CD4-positive, alpha-beta T cell treated with Interleukin-1 beta for 1 hour (primary cell): Measurements from ENCODE around the gene GLIS2.

Source experiments
- DNase-seq, 2 donors: peaks; one replicate each; pipeline ENCODE4 v3.0.0-alpha.2; 2020 to 2022

GLIS2 gene

DNA sequence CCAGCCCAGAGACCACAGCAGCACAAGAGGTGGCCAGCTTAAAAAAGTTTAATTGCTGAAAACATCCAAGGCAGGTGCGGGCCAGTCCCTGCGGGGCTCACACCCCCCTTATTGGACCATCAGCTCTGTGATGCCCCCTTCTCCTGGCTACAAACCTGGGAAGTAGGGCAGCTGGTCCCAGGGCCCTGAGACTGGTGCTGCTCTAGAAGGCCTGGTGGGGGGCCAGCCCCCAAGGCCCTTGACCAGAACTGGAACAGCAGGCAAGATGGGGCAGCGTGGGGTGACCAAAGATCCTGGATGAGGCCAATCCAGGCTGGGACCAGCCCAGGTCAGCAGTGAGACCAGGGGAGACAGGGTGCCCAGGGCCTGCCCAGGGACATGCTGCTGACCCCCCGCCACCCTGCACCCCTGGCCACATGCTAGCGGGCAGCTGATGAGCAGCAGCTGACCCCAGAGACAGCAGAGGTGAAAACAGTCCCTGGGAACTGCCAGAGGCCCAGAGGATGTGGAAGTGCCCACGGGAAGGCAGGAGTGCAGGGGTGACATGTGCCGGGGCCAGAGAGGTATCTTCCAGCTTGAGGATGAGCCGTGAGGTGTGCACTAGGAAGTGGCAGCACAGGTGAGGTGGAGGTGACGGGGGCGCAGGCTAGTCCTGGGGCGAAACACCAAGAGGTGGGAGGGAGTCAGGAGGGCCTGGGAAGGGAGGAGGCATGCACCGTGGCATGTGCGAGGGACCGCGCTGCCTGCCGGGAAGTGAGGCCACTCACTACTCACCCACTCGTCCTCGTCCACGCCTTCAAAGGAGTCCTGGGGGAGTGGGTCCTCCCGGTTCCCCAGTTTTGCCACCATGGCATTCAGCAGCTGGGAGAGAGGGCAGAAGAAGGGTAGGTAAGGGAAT lies 38.9 kb downstream of the GLIS2 start:
- DNase-seq, result no peak

DNA sequence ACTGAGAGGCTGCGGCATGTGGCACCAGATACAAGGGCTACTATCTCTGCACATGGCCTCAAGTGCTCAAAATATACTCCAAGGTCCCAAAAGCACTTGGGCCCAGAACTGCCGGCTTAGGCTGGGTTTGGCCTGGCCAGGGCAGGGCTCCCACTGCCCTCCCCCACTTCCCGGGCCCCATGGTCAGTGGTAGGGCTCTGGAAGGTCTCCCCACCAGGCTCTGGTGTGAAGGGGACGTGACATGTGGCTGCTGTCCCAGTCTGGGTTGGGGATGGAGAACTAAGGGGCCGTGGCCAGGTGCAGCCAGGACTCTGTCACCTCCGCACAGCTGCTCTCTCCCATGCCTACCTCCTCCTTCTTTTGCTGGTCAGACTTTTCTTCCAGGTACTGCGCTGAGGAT lies 41.0 kb downstream of the GLIS2 start:
- DNase-seq, result no peak

DNA sequence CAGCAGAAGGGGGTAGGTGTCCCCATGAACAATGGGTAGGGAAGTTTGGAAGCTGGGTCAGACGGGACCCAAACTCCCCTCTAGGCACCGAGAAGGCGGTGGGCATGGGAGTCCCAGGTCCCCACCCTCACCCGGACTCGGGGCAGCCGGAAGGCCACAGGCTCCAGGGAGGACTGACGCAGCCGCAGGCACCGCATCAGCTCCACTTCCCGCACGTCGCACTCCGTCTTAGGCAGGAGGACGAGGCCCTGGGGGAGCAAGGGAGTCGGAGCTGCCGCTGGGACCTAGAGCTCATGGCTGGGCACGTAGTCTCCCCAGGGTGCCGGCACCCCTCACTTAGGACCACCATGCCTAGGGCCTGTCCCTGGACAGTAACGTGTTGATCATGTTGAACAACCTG lies 42.4 kb downstream of the GLIS2 start:
- DNase-seq, result no peak

DNA sequence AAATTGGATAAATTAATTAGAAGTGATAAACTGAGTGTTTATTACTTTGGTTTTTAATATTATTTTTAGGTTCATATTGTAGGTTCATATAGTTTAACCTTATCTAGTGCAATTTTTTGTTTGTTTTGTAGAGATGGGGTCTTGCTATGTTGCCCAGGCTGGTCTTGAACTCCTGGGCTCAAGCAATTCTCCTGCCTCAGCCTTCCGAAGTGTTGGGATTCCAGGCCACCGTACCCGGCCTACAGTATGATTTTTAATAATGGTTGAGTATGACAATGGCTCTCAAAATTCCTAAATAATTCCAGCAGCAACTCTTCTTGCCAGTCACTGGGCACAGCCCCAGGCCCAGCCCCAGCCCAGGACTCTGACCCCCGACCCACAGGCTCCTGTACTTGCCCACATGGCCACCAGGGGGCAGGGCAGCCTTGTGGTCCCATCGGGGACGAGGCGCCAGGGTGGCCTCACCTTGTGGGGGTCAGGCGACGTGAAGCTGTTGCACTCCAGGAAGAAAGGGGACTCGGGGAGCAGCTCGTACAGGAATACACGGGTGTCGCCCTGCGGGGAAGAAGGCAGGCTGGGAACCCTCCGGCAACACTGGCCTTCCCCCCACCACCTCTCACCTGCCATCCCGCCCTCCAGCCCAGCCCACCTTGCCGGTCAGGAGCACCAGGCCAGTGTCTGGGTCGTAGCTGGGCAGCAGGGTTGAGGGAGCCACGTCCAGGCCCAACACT lies 43.1 kb downstream of the GLIS2 start:
- peak; percentile 57 to 68 for DNase-seq

DNA sequence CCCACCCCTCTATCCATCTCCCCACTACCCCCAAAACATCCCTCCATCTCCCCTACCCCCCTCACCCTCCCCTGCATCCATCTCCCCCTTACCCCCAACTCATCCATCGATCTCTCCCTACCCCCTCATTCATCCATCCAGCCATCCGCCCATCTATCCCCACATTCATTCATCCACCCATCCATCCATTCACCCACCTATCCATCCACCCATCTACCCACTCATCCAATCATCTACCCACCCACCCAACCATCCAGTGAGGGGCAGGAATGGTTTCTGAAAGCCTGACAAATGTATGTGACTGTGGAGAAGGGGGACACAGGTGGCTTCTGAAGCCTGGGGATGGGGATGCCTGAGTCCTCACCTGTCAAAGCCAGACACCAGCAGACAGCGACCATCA lies 44.0 kb downstream of the GLIS2 start:
- DNase-seq, result no peak

DNA sequence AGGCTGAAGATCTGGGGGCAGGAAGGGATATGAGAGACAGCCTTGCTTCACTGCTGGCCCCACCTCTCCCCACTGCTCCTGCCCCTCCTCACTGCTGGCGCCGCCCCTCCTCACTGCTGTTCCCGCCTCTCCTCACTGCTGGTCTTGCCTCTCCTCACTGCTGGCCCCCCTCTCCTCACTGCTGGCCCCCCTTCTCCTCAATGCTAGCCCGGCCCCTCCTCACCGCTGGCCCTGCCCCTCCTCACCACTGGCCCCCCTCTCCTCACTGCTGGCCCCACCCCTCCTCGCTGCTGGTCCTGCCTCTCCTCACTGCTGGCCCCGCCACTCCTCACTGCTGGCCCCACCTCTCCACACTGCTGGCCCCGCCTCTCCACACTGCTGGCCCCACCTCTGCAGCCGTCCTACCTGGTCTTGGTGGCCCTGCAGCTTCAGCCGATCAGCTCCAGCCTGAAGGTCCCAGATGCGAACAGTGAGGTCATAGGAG lies 44.7 kb downstream of the GLIS2 start:
- no peak for DNase-seq

DNA sequence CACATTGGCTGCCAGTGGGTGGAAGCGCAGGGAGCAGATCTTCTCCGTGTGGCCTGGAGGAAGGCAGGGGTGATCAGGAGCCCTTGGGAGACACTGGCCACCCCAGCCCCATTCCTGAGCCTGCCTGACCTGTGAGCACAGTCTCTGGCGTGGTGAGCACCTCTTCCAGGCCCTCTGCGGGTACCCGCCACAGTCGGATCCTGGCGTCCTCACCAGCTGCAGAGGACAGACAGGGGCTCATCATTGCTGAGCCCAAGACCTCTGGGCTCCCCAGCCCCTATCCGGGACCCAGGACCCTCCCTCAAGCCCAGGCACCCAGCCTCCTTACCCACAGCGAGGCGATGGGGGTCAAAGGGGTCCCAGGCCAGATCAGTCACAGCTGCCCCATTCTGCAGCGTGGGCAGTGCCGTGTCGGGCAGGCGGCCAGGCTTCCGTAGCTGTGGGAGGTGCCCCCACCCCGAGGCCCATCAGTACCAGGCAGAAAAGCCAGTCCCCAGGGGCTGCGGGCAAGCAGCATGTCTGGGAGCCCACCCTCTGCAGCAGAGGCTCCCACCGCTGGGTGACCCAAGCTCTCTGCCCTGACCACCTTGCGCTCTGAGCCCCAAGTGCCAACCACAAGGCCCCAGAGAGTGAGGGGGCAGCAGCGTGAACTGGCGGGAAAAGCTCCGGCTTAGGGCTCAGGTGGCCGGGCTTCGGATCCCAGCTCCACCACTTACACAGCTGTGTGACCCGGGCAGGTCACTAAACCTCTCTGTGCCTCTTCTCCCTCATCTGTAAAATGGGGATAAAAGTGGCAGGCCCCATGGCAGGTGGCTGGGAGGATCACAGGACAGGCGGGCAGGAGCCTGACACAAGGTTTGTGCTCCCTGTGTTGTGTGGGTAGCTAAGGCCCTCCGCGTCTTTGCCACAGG lies 45.4 kb downstream of the GLIS2 start:
- DNase-seq, result no peak

DNA sequence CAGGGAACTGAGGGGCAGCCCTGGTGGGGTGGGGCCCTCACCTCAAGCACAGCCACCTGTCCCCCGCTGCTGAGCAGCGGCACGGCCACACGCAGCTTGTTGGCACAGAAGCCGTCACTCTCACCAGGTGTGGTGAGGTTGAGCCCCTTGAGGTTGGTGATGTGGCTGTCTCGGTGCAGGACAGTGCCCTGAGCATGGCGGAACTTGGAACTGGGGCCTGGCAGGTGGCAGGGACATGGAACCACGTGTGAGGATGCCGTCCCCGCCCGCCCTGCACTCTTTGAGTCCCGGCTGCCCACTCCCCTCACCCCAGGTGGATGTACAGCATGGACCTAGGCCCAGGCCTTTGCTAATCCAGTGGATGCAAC lies 46.1 kb downstream of the GLIS2 start:
- no peak for DNase-seq

DNA sequence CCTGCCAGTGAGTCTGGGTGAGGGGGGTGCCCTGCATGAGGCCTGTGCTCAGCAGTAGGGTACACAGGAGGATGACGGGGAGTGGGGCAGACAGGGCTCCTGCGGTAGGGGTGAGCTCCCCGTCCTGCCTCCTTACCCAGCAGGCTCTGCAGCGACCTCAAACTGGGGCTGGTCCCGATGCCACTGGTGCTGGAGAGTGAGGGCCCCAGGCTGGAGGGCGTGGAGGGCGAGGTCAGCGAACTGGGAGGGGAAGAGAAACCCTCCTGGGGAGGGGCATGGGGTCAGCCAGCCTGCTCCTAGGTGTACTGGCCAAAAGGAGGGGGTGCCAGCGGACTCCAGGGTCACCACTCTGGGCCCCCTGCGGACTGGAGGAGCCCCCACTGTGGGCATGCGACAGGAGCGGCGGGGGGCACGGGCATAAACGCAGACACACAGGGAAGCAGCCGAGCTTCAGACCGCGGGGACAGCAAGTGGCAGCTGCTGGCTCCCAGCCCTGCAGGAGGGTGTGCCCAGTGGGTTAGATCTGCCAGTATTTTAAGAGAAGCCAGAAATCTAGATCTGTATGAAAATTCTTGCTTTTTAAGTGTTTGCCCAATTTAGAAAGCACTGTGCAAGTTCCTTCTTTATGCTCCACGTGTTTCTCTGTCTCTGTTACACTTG lies 46.7 kb downstream of the GLIS2 start:
- DNase-seq, result no peak

DNA sequence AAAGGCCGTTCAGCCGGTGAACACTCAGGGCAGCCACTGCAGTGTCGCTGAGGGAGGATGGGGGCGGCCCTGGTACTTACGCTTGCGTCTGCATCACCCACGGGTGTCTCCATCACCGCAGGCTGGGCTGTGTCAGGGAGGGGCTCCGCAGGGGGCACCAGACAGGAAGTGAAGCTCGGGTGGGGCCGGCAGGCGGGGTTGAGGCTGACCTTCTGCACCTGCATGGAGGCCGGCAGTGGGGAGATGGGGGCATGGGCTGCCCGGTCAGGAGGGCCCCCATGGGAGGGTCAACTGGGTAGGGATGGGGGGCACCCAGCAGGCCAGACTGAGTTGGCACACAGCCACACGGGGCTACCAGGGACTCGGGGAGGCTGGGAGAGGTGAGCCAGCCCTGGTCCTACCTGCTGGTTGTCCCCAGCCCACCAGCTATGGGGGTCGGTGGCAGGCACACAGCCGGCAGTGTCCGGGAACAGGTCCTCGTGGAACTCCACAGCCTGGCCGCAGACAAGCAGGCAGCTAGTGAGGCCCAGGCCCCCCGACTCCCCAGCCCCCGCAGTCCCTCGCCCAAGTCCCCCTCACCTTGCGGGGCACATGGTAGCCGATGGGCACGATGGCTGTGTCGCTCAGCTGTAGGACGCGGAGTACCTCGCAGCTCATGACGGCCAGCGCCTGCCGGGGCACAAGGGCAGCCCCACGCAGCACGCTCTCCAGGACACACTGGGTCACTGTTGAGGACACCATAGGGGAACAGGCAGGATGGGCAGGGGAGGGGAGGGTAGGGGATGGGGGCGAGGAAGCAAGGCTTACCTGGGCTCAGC lies 48.5 kb downstream of the GLIS2 start:
- peak in 1 of 2 donors; percentile 37 for DNase-seq

DNA sequence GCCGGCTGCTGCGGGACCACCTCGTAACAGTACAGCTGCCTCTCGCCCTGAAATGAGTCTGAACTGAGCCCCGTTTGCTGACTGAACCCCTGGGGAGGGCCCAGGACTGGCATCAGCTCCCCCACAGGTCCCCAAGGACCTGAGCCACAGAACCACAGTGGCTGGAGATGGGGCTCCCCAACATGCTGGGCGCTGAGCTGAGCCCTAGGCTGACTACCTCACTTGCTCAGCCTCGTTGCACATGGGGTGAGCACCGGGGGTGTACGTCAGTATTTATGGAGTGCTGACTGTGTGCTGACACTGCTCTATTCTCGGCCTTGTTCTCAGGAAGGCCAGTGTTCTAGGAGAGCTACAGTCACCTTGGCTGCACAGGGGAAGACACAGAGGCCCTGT lies 49.1 kb downstream of the GLIS2 start:
- DNase-seq, result peak in 1 of 2 donors; percentile 60

DNA sequence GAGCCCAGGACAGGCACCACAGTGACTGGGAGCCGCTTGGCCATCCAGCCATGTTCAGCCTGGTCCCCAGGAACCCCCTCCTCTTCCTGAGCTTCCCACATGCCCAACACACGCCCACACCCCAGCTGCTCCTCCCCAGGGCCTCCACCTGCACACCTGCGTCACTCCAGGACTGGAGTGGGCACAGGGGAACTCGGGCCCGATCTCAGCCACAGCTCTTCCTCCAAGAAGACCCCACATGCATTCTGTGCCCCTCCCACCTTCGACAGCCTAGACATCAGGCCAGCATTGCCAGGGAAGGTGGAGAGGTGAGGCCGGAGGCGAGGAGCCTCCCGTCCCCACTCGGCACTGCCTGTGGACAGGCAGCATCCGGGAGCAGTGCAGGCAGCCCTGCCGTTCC lies 49.7 kb downstream of the GLIS2 start:
- no peak for DNase-seq

DNA sequence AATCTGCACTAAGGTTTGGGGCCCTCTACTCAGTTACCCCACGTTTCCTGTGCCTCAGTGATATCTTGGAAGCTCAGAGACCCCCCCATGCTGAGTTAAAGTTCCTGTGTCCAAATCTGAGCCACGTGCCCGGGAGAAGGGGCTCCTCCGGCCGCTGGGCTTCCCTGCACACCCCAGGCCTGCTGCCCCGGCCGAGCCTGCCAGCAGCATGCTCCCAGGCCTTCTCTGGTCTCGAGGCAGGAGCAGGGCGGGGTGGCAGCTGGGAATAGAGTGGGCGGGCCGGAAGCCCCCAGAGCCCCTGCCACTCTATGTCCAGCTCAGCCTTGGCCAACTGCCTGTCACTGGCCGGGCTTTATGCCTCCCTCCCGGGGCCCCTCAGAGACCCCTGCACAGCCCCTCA lies 50.1 kb downstream of the GLIS2 start:
- no peak for DNase-seq

DNA sequence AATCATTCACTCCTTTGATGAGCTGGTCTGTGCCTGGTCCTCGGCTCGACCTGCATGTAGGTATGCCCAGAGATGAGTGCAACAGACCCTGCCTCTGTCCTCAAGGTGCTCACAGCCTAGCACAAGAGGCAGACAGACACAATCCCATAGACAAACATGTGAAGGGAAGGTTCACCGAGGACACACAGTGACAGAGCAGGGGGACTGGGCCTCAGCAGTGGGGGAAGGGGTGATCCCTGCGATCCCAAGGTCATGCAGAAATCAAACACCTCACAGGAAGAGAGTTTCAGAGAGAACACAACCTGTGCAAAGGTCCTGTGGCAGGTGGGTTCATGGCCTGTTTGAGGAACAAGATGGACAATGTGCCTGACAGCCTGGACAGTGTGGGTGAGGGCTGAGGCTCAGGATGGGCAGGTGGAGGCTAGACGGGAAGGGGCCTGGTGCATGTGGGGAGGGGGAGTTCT lies 51.6 kb downstream of the GLIS2 start:
- DNase-seq, result no peak

DNA sequence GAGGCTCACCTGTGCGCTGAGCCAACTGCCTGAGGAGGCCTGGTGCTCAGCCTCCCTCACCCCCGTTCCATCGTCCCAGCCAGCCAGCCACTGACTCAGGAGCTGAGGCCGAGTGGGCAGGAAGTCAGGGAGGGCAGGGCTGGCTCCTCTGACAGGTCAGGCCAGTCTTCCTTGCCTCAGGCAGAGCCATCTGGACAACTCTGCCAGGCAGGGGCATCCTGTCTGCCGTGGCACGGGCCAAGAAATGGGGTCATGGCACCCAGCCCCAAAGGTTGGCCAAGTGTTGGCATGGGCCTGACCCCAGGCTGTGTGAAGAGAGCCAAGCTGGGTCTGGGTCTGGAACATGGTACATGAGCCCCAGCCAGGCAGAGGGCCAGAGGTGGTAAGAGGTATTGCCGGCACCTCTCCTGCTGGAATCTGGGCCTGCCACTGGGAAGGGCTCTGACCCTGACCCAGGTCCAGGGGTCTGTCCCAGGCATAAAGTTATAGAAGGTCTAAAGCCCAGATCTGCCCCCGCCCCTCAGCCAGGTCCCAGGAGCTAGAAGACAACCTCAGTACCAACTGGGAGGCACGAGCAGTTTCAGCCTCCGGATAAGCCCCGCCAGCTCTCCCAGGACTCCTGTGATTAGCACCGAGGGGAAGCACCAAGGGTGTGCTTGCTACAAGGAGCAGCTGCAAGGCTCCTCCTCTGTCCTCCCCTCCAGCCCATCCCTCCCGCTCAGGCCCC lies 53.3 kb downstream of the GLIS2 start:
- DNase-seq, result no peak

DNA sequence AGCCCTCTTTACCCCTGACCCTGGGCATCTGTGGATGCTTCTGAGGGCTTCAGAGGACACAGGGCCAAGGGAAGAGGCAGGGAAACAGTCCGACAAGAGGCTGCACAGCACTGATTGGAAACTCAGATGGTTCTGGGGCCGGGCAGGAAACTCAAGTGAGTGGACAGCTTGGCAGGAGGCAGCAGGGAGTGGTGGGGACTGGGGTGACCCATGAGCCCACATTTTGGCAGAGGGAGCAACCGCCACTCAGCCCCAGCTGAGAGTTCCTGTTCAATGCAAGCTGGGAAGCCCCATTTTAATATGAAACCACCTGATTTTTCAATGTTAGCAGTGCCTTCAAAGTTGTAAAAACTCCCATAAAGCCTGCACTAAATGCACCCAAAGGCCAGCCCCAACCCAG lies 54.3 kb downstream of the GLIS2 start:
- DNase-seq, result no peak

DNA sequence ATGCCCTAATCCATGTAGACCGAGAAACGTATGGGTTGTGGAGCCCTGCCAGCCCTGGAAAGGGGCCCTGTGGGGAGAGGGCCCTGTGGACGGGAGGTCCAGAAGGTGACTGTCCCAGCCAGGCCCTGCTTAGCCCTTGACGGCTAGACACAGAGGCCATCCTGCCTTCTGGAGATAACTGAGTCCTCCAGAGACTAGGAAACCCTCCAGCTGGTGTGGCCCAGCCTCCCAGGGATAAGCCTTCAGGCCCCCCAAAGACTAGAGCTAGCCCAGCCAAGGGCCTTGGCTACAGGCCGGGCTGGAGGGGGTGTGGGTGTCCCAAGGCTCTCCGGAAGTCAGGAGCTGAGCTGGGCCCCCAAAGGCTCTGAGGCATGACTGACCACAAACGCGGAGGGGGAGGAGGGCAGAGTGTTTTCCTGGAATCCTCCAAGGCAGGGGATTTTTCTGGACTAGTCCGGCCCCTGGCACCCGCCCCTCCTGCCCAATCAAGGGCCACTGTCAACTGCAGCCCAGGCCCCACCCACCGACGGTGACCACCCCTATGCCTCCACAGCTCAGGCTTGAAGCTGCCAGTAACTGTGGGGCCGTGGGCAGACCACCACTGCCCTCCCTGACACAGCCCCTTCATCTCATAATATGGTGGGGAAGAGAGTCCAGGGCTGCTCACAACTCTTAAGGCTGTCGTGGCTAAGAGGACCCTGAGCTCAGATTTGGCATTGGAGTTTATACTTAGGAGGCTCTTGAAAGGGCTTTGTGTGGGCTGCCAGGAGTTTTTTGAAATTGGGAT lies 54.9 kb downstream of the GLIS2 start:
- no peak for DNase-seq

DNA sequence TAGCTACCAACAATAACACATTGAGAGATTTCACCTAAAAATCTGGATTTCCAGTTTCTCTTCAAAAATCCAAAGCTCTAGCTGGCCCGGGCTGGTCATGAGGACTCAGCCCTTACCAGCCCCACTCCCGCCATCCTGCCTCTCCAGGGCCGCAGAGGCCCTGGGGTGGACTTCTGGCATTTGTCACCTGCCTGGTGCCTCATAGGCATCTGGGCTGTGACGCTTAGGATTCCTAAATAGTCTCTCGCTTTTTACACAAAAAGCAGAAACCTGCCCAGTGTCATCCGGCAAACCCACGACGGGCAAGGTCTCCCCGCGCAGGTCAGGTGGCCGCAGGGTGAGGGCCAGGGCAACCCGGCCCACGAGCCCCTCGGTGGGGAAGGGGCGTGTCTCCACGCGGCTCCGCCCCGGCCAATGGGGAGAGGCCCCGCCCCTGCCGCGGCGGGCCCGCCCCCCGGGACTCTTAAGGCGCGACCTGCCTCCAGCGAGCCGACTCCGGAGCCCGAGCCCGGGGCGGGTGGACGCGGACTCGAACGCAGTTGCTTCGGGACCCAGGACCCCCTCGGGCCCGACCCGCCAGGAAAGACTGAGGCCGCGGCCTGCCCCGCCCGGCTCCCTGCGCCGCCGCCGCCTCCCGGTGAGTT lies 55.6 kb downstream of the GLIS2 start, which contains the start of gene VASN:
Gene VASN (plus strand): TSS at position 492 of the 644 bp plus-strand sequence. CDS start 9,030 bp downstream, outside the sequence.
- peak; percentile 69 to 74 for DNase-seq

DNA sequence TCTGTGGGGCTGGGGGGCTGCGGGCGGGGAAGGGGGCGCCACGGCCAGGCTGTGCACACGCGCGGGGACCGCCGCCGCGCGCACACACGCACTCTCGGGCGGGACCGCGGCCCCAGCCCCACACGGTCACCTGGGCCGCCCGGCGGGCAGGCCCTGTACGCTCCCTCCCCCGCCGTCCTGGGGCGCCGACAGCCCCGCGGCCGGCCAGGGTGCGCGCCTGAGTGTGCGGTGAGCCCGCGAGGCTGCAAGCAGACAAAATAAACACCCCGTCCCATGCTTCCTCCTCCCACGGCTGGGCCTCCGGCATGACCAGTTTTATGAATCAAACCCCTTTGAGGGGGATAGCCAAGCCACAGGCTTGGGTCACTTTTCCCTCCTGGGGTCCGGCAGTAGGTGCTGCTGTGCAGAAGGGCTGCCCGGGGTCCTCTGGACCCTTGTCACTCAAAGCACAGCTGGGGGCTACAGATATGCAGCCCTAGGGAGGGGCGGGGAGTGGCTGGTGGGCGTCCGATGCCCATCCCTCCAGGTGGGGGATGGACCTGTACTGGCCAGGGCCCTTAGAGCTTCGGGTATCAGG lies 56.2 kb downstream of the GLIS2 start:
- DNase-seq, result no peak
